Astrocyte (in vitro differentiated cells and primary cell): ENCODE data around the gene NXN.

Source experiments
- CTCF ChIP-seq: IDR thresholded peaks from 2 replicates; pipeline ENCODE4 v1.5.1; 2011; ENCODE audit warnings: low read depth, mild to moderate bottlenecking, inconsistent platforms, low read length, moderate library complexity; ENCODE audit not compliant: insufficient read depth
- EZH2 ChIP-seq: IDR thresholded peaks from 2 replicates; pipeline ENCODE4 v1.6.1; 2012; ENCODE audit warnings: mild to moderate bottlenecking, low read length, inconsistent platforms; ENCODE audit not compliant: insufficient read depth

GRCh38 chr17:784143-784542 lies 195.4 kb downstream of the NXN start:
- no peak for TF ChIP-seq CTCF
- no peak for TF ChIP-seq EZH2
